ENCODE results near the gene RBPJ. TPM values are rescaled to one million over a fixed set of nuclear protein-coding genes. Genes with fewer than 3 reads are reported as not detected.
A peak's percentile ranks its signal among the peaks of the same experiment; 100 is the strongest.

The RBPJ gene
- total and polyA plus RNA-seq, 11 donors, result 21.9 to 84.3 (median 37.5) TPM

DNA sequence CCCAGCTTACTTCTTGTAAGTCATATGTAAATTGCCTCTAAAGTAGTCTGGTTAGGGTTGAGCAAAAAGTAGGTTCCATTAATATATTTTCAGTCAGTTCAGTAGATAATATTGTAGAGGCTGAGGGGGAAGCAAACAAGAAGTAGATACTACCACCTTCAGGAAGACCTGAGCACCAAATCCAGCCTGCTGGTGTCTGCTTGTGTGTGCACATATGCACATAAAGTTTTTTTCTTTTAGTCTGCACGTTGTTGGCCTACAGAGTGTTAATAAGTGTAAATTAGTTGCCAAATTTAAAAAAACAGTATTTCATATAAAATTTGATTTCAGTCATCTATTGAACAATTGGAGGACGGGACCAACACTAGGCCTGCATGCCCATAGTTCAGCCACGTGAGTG, 92.8 kb downstream of the RBPJ start:
- H3K4me3 ChIP-seq, result no peak overlapping the region
- no peaks in the 10 kb centered on the region for H3K27me3 ChIP-seq
- WGBS, 4 donors, result 84 to 89% (median 86%) methylated on average over 3 of the region's 3 CpGs
- peaks cover 0 to 33% (median 24%) of the 10 kb centered on the region in 9 donors for H3K36me3 ChIP-seq
- TF ChIP-seq, protein P1, sequence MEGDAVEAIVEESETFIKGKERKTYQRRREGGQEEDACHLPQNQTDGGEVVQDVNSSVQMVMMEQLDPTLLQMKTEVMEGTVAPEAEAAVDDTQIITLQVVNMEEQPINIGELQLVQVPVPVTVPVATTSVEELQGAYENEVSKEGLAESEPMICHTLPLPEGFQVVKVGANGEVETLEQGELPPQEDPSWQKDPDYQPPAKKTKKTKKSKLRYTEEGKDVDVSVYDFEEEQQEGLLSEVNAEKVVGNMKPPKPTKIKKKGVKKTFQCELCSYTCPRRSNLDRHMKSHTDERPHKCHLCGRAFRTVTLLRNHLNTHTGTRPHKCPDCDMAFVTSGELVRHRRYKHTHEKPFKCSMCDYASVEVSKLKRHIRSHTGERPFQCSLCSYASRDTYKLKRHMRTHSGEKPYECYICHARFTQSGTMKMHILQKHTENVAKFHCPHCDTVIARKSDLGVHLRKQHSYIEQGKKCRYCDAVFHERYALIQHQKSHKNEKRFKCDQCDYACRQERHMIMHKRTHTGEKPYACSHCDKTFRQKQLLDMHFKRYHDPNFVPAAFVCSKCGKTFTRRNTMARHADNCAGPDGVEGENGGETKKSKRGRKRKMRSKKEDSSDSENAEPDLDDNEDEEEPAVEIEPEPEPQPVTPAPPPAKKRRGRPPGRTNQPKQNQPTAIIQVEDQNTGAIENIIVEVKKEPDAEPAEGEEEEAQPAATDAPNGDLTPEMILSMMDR (IDR thresholded peaks at IDR 0.05), result no peak
- no peak for TF ChIP-seq POLR2A (IDR thresholded peaks at IDR 0.05)
- ATAC-seq (no peak), DNase-seq (no peak)
- peak overlapping the region in 6 of 12 donors; percentile 3 to 71 (median 59) for H3K27ac ChIP-seq
- H3K4me1 ChIP-seq, result peaks cover 0 to 21% (median 16%) of the 10 kb centered on the region in 12 donors
- H3K9me3 ChIP-seq, result no peaks in the 10 kb centered on the region
- intact Hi-C loops (cut with DNase I), result loop anchor here (2.0 to 10.0 kb wide), 13 partner anchors 81 to 501 kb away; partner anchors contain the start of gene SMIM20 (in 1 of the 10)

DNA sequence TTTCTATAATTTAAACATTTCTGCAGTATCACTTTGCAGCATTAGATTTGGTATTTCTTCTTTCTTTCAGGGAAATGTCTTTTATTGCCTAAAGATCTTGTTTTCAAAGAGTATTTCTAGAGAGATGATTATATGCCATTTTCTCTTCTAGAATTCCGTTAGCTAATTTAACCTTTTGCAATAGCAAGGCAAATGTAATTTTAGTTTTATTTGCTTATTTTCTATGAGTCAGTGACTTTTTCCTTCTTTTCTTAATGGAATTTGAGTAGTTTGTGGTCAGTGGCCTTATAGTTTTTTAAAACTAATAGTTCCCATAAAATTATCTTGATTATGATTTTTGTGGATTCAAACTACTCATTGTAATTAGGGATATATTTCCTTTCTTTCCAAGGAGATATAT, 97.3 kb downstream of the RBPJ start:
- ATAC-seq (no peak), DNase-seq (no peak)
- Histone ChIP-seq H3K9me3 (peaks cover 0 to 4% (median 0%) of the 10 kb centered on the region in 12 donors), H3K36me3 (peaks cover 0 to 48% (median 44%) of the 10 kb centered on the region in 9 donors), H3K27ac (no peak overlapping the region), H3K27me3 (no peaks in the 10 kb centered on the region), H3K4me3 (no peak overlapping the region), H3K4me1 (peaks cover 0 to 23% (median 5%) of the 10 kb centered on the region in 12 donors)
- TF ChIP-seq POLR2A (IDR thresholded peaks at IDR 0.05), result no peak
- TF ChIP-seq, protein P1 (IDR thresholded peaks at IDR 0.05), result no peak
- intact Hi-C loops (cut with DNase I), result loop anchor here in 4 of 10 donors (10.0 kb wide), 4 partner anchors 333 to 493 kb away; no protein-coding TSS in a partner anchor
- WGBS, 4 donors, result 79 to 95% (median 94%) methylated on average over 1 of the region's 1 CpG

DNA sequence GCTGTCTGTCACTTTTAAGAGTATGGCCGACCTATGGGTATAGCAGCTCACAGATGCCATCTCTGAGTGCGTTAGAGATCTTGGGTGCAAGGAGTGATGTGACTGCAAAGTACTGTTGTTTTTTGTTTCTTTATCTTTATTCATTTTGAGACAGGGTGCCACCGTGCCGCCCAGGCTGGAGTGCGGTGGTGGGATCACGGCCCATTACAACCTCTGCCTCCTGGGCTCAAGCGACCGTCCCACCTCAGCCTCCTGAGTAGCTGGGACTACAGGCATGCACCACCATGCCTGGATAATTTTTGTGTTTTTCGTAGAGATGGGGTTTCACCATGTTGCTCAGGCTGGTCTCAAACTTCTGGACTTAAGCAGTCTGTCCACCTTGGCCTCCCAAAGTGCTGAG, 98.0 kb downstream of the RBPJ start:
- intact Hi-C loops (cut with DNase I), result loop anchor here in 4 of 10 donors (10.0 kb wide), 4 partner anchors 334 to 494 kb away; no protein-coding TSS in a partner anchor
- 94 to 100% (median 98%) methylated on average over 9 of the region's 9 CpGs for WGBS, 4 donors
- peaks cover 0 to 17% (median 3%) of the 10 kb centered on the region in 12 donors for H3K4me1 ChIP-seq

DNA sequence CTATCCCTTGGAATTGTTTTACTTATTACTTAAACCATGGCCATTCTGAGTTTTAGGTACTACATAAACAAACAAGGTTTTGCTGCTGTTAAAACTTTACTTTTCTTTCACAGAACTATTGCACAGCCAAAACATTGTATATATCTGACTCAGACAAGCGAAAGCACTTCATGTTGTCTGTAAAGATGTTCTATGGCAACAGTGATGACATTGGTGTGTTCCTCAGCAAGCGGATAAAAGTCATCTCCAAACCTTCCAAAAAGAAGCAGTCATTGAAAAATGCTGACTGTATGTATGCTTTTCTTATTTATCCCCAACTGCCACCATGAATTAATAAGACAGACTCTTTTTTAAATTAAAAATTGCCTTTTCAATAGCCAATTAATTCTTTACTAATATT, 99.6 kb downstream of the RBPJ start:
- H3K9me3 ChIP-seq, result peaks cover 0 to 6% (median 0%) of the 10 kb centered on the region in 12 donors
- no peak overlapping the region for H3K4me3 ChIP-seq
- DNase-seq, result no peak
- 89 to 96% (median 93%) methylated on average over 2 of the region's 2 CpGs for WGBS, 4 donors
- H3K36me3 ChIP-seq, result peaks cover 0 to 65% (median 51%) of the 10 kb centered on the region in 9 donors
- no peaks in the 10 kb centered on the region for H3K27me3 ChIP-seq
- peak overlapping the region in 3 of 12 donors; percentile 34 to 57 (median 42) for H3K27ac ChIP-seq
- TF ChIP-seq, protein P1 (IDR thresholded peaks at IDR 0.05), result no peak
- no peak for TF ChIP-seq POLR2A (IDR thresholded peaks at IDR 0.05)
- intact Hi-C loops (cut with DNase I), result no loop called here
- no peak for ATAC-seq
- H3K4me1 ChIP-seq, result peaks cover 0 to 17% (median 3%) of the 10 kb centered on the region in 12 donors

More for the DNA sequence above, 98.0 kb downstream of the RBPJ start:
- H3K9me3 ChIP-seq, result peaks cover 0 to 6% (median 0%) of the 10 kb centered on the region in 12 donors
- H3K36me3 ChIP-seq, result peaks cover 0 to 55% (median 45%) of the 10 kb centered on the region in 9 donors
- ATAC-seq (no peak), DNase-seq (no peak)
- H3K27me3 ChIP-seq, result no peaks in the 10 kb centered on the region
- H3K27ac ChIP-seq, result no peak overlapping the region
- TF ChIP-seq POLR2A (IDR thresholded peaks at IDR 0.05), result no peak
- TF ChIP-seq, protein P1 (IDR thresholded peaks at IDR 0.05), result no peak
- H3K4me3 ChIP-seq, result no peak overlapping the region
